COLO829 (cell line): Measurements from ENCODE around the gene CYTH1.

Experiments
- DNase-seq: peaks from one replicate; pipeline ENCODE4 v3.0.0; 2012; ENCODE audit warnings: low spot score

Gene CYTH1

DNA sequence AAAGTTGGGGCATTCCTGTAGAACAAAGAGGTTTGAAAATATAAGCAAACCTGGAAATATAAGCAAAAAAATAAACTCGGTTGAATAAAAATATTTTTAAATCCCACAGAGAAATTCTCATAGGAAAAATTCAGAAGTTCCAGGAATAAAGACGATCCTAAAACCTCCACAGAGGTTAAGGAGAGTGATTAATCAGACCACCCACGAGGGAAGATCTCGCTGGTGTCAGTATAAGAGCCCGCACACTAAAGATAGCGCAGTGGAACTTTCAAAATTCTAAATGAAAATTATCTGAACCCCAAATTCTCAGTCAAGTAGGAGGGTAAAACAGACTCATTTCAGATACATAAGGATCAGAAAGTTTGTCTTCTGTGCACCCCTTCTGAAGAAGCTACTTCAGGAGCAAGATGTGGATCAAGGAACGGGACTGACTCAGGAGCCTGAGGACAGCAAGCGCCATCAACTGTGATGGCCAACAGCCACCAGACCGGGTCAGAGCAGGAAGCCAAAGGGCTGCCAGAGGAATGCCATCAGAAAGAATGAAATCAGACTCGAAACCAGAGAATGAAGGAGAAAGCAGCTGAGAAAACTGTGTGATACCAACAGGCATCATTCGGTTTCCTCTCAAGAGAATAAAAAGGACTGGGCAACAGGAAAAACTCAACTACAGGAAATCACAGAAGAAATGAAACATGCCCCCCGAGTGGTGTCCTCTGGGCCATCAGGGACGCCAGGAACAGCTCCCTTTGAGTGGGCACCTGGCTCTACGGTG lies 66.9 kb downstream of the CYTH1 start:
- DNase-seq: no peak

DNA sequence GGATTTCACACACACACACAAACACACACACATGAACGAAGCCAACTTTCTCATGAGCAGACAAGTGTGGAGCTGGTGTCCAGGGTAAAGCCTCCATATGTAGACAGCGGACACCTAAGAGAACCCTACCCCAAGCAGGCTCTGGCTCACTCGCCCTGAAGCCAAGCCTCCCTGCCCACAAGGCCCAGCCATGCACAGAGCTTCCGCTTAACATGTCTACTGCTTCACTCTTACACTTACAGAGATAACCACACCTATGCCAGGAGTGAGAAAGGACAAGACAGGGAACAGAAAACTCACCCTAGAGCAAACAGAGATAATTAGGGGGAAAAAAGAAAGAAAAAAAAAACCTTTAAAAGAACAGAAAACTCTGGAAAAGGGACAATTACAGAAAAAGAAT lies 67.5 kb downstream of the CYTH1 start:
- DNase-seq: no peak

DNA sequence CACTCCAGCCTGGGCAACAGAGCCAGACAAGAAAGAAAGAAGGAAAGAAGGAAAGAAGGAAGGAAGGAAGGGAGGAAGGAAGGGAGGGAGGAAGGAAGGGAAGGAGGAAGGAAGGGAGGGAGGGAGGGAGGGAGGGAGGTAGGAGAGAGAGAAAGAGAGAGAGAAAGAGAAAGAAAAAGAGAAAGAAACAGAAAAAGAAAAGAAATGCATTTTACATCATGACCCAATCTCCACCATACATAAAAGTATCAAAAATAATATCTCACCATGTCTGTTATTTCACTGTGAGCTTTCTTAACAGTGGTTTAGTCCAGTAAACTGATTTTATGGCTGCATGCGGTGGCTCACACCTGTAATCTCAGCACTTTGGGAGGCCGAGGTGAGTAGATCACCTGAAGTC lies 70.0 kb downstream of the CYTH1 start:
- no peak for DNase-seq

DNA sequence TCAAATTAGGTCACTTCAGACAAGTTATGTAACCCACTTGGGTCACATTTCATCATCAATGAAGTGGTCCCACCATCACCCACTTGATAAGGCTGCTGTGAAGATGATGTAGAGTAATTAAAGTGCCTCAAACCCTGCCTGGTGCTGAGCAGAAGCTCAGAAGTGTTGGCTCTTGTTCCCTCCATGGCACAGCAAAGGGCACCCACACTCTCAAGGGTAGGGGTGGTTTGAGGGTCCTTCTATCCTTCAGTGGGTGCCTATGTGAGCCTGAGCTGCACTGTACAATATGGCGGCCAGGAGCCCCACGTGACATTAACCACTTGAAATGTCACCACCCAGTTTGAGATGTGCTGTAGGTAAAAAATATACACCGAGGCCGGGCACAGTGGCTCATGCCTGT lies 71.5 kb downstream of the CYTH1 start:
- no peak for DNase-seq

DNA sequence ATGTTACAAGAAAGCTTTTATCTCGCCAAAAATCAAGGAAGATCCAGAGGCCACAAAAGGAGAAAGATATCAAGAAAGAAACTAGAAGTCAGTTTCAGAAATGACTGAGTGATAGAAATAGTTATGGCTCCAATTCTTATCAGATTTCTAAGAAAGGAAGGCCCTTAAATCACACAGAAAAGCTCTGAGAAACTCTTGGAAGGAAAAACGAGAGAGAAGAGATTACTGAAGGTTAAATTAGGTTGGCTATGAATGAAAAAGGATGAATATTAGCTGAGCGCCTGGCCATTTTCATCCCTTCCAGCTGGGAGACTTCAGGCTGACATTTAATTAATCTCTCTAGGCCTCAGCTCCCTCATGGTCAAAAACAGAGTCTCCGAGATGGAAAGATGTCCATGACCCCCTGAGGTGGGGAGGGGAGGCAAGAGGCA lies 72.3 kb downstream of the CYTH1 start:
- DNase-seq: no peak

DNA sequence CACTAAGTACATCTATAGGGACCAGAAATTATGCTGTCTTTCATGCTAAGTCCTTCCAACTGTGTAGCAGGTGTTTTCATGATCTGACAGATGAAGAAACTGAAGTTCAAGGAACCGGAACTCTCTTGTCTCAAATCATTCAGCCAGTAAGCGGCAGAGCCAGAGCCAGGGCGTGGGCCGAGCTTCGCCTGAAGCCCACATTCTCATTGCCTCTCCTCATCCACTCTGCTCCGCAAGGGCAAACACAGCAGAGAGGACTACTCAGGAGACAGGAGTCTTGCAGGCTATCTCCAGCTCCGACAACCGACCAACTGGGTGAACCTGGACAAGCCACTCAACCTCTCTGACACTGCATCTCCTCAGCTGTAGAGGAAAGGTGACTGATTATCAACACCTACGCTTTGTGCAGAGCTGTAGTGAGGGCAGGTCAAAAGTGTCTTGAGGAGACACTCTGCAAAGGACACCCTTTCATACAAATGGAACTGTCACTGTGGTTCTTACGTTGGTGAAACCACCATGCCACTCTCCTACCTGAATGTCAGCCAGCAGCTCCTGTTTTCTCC lies 72.9 kb downstream of the CYTH1 start:
- DNase-seq: no peak

DNA sequence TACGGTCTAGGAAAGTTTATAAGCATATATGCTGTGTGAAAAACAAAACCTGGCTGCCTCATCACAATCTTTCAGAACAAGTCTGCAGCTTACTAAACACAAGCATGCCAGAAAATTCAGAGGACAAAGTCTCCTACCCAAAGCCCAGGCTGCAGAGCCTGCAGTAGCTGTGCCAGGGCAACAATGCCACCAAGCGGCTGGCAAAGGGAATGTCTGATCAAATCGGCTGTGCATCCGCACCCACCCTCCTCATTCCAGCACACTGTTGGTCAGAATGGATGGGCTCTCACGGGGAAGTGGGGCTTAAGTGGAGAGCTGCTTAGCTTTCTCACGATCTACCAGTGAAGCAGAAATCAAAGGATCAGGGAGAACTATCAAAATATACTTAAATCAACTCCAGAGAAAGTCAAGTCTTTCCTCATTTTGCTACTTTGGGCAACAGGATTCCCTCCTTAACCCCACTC lies 73.5 kb downstream of the CYTH1 start:
- DNase-seq: peak; percentile 92

DNA sequence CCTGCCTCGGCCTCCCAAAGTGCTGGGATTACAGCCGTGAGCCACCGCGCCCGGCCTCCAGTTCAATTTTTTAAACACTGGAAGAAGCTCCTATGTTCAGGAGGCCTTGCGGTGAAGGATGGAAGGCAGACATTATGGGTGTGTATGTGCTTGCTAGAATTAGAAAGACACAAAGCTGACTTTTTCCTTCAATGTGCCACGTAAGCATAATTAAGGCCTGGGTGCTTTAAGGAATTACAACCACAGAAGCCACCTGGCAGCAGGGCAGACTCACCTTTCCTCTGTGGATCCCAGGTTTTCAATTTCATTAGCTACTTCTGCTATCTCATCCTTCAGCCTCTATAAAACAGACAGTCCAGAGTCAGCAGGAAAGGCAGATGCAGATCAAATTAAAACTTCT lies 74.2 kb downstream of the CYTH1 start:
- DNase-seq: no peak

DNA sequence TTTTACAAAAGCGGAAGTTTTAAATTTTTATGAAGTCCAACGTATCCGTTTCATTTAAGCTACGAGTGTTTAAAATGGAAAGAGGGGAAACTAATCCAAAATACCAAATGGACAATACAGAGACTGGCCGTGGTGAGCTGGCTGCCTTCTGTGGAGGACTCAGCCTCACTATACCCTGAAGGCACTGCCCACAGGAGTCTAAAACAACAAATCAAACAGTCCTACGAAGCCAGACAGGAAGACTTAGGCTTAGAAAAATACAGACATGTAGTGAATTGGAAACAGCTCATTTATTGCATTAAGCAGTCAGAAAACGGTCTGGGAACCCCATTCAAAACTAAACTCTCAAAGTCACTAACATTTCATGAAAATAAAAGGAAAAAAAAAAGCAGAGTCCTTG lies 75.1 kb downstream of the CYTH1 start:
- no peak for DNase-seq

DNA sequence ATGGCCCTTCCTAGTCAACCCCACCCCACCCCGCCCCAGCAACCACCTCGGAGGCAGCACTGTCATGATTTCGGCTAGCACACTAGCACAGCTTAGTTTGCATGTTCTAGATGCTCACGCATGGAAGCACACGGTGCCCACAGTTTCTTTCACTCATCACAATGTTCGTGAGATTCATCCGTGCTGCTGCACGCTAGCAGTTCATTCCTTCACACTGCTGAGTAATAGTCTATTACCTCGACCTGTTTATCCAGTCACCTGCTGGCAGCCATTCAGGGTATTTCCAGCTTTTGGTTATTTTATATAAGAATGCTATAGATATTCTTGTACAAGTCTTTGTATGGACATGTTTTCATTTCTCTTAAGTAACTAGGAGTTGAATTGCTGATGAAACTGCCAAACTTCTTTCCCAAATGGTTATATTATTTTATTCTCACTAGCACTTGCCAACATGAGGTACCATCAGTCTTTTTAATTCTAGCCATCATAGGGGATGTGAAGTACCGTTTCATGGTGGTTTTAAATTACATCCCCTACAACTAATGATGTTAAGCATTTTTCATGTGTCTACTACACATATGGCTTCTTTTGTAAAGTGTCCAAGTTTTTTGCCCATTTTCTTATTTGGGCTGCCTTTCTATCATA lies 75.7 kb downstream of the CYTH1 start:
- DNase-seq: no peak

DNA sequence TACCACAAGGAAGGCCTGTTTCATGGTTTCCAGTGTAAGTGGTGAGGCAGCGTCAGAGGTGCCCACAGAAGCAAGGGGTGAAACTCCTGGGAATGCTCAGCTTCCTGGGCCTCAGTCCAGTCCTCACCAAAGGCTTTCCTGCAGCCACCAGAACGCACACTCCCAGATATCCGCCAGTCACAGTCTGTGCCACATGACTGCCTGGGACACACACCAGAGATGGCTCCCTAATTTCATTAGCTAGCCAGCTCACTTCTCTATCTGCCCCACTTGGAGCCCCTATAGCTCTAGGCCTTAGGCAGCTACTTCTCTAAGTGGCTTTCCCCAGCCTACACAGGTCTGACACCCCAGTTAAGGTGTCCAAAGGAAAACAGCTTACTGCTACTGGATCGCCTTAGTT lies 77.0 kb downstream of the CYTH1 start:
- DNase-seq: no peak

DNA sequence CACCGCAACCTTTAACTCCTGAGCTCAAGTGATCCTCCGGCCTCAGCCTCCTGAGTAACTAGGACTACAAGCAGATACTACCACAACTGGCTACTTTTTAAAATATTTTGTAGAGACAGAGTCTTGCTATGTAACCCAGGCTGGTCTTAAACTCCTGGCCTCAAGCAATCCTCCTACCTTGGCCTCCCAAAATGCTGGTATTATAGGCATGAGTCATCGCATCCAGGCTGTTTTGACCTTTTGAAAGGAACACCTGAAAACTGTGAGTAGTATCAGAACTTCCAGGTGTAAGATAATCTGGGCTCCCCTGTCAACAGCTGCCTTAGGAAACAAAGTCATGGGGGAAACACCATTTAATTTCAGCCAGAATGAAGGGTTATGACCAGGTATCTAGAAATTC lies 77.5 kb downstream of the CYTH1 start:
- DNase-seq: no peak

DNA sequence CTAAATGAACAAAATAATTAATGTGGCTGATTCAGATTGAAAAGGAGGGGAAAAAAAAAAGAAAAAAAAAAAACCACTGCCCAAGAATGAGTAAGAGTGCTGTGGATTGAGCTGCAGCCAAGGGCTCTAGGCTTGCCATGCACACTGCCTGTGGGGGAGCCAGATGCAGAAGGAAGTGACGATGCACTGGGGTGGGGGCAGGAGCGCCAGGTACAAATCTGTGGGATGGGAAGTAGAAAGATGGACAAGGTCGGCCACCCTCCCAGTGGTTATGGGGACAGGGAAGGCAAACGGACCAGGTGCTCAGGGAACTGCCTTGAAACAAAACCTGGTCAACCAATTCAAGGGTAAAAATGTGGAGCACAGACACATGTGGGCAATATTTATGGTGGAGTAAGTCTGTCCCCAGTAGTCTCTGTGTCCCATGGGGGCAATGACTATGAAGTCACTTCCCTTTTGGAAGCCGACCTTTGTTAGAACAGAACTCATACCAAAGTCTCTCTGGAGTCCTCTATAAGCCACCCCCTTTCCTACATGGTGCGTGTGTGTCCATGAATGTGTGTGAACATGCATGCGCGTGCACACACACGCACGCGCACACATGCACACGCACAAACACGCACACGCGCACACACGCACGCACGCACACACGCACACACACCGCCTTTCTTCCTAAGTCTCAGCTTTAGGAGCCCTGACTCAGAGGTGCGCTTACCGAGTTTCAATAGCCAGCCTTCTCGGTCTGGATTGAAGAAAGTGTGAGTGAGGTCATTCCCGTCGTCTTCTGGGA lies 84.3 kb downstream of the CYTH1 start:
- DNase-seq: no peak

DNA sequence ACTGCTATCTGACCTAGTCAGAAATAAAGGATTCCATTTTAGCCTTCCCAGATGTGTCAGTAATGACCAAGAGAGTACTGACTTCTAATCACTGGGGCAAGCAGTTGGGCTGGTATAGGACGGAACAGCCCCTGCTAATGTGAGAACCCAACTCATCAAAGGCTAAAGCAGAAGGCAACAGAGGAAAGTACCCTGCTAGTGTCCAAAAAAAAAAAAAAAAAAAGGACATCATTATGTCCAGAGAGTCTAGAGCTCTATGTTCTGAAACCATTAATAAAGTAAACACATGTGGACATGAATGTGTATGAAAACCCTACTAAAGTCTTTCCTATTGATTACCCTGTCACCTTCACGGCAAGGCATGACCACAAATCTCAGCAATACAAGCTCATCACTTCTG lies 85.0 kb downstream of the CYTH1 start:
- DNase-seq: no peak

DNA sequence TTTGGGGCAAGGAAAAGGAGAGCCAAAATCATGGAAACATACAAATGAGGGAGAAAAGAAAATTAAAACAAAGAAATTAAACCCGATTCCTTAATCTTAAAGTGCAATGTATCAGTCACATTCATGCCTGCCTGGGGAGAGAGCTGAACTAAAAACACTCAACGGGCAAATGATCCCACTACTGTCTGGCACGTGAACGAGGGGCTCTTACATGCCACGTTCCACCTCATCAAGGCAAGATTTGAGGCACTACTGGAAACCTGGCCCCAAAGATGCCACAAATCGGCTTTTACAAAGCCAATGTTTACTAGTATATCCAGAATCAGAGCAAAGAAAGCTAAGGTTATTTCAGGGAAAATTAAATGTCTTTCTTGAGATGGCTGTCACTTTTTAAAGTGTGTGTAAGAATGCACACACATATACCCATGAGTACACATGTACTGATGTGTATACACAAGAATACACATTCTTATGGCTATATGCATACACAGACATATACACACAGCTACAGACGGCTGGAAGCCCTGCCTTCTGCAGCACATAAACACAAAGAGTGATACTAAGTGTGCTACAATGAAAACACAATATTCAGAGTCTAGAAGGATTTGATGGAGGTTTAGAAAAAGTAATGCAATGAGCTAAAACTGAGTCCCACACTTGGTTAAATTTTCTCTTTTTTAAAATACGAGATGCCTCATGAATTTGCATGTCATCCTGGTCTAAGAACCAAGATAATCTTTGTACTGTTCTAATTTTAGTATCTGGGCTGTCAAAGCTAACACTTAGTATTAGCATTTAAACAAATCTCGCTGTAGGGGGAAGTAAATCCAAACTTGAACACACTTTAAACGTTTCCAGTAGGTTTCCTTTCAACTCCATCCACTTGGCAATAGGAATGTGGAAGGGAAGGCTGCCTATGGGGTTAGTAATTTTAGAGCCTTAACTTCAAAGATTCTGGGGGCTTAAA lies 85.8 kb downstream of the CYTH1 start:
- DNase-seq: no peak

DNA sequence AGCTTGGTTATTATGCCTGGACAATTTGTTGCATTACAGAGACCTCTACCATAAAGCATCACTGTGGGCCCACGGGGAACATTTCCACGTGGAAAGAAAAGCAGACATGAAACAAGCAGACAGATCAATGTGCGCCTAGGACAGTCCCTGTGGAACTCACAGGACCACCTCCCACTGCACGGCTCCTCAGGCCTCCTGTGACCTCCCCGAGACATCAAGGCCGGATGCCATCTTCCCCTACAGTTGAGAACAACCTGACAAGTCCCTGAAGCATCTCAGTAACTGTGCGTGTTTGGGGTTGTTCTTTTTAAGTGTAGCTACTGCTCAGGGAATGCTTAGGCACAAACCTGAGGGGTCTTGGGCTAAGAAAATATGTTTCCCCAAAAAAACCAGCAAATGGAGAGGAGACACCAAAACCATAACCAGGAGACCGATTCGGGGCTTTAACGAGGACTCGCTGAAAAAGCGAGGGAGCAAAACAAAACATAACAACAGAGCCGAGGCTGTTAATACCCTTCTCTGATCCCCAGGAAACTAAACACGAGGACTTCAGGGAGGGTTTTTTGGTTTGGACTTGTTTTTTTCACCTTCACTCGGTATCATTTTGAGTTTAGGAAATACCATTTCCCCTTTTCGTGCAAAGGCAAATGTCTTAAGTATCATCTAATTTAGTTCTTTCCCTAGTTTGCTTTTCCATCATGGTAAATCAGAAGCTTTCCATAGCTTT lies 87.1 kb downstream of the CYTH1 start:
- no peak for DNase-seq

DNA sequence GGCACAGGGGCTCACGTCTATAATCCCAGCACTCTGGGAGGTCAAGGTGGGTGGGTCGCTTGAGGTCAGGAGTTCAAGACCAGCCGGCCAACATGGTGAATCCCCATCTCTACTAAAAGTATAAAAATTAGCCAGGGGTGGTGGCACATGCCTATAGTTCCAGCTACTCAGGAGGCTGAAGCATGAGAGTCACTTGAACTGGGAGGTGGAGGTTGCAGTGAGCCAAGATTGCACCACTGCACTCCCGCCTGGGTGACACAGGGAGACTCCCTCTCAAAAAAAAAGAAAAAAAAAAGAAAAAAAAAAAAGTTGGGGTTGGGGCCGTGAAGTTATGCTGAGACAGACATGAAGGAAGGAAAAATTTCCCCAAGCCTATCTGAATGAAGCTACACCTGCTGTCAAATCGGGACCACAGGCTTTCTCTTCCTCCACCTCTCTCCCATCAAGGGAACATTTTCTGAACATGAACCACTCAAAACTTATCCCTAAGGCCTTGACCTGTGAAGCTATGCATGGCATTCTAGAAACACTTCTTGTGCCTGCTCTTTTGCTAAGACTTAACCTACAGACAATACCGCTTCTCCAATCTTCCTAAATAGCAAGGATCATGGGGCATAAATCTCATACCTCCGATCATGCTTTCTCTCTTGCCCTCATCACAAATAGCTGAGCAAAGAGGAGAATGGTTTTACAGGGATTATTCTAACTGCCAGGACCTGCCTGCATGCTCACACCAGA lies 88.6 kb downstream of the CYTH1 start:
- DNase-seq: no peak

DNA sequence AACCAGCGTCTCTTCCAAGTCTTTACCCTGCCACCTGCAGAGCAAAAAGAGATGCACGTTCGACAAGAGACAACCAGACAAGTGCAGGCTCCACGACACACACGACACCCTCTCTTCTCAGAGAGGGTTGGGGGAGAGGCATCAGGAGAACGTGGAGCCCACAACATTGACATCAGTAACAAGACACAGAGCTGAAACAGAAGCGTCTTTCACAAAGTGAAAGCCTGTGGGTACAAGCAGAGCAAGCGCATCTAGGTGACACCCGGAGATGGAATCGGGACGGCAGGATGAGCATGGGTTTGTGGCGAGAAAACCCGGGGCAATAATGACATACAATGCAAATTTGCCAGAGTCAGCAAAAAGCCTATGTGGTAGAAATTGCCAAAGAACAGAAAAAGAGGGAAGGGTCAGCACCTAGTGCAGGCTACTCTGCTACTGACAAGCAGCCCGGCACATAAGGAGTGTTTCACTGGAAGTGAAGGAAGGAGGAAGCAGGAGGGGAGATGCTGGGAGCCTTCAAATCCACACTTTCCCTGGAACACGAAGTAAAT lies 89.5 kb downstream of the CYTH1 start:
- DNase-seq: no peak

DNA sequence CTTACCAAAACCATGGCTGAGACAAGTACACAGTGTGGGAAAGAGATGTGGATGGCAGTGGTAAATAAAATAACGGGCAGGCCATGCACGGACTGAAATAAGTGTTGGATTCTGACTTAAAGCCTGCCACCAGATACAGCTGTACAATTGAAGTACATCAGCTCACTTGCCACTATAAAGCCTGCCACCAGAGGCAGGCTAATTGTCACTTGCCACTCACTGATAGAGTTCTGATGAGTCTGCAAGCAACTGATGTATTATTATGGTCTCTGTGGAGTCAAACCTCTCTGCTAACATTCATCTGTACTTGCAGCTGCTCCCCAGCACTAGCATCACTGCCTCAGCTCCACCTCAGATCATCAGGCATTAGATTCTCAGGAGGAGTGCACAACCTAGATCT lies 93.0 kb downstream of the CYTH1 start:
- DNase-seq: no peak

DNA sequence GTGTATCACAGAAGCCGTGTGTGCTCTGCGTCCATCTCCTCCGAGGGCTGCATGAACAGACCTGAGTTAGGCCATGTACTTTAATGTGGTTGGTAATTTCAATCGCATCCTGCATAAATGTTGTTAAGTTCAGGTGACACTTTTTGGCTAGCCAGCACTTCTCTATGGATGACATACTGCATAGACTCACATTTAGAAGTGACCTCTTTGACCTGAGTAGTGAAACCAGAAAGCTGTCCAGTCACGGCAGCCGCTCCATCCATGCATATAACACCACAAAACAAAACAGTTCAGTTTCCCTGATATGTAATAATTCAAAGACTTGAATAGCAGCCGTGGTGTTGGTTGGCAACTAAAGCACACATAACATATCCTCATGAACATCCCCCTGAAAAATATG lies 94.1 kb downstream of the CYTH1 start:
- DNase-seq: no peak
